Measurements from ENCODE around the gene RAD51B. TPM values are rescaled to one million over a fixed set of nuclear protein-coding genes. Genes with fewer than 3 reads are reported as not detected.

RAD51B gene
- total RNA-seq, 1 experiment from 2014 or later, result 16.7 TPM

DNA sequence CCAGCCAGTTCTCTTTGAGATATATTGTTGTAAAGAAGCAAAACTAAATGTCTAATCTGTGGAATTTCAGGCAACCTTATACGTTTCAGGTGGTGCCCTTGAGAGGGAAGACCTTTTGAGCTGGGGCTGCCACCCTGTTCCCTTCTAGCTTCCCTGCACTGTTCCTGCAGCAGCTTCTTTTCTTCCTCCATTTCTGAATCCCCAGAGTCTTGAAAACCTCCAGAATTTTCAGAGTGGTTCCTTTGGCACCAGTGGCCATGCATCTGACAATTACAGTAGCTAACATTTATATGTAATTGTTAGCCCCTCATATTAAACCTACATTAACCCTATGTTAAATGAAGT is 702.0 kb downstream of the RAD51B start:
- H3K27ac Mint-ChIP-seq, result peak overlapping the region in 2 of 3 experiments; percentile 14 to 51; a peak in 2 of 7 replicates
- no peak overlapping the region for H3K18ac ChIP-seq (ENCODE audit: insufficient read length, low read depth, low read length)
- H3K4ac ChIP-seq (ENCODE audit: low read depth, low read length), result no peak overlapping the region
- peaks cover 48 to 49% of the 10 kb centered on the region in 2 experiments for H3K4me1 Mint-ChIP-seq
- peaks cover 0 to 11% (median 7%) of the 10 kb centered on the region in 3 experiments; a peak in 5 of 7 replicates for H3K36me3 Mint-ChIP-seq (ENCODE audit: insufficient read depth in 1 of 3, low read depth in 3 of 3)
- H4K20me1 ChIP-seq (ENCODE audit: control insufficient read depth, insufficient read depth, insufficient read length), result no peaks in the 10 kb centered on the region
- H2BK20ac ChIP-seq (ENCODE audit: low read depth, low read length, poor library complexity, severe bottlenecking), result no peak overlapping the region
- no CpG with 5 or more reads among the region's 1 CpG for WGBS (ENCODE audit: extremely low coverage, insufficient read length, low lambda C conversion rate)
- peaks cover 0 to 2% of the 10 kb centered on the region in 2 experiments; a peak in 4 of 5 replicates for H3K9me3 Mint-ChIP-seq
- H2BK12ac ChIP-seq (ENCODE audit: insufficient read length, low read depth, low read length), result no peak overlapping the region
- H2AK5ac ChIP-seq (ENCODE audit: insufficient read length, low read length), result peak overlapping the region; percentile 6
- no peak overlapping the region for H4K5ac ChIP-seq (ENCODE audit: insufficient read length, low read depth, low read length)
- H3K9ac ChIP-seq (ENCODE audit: extremely low read depth, insufficient read length, low read length), result no peak overlapping the region
- TF ChIP-seq, protein P1, sequence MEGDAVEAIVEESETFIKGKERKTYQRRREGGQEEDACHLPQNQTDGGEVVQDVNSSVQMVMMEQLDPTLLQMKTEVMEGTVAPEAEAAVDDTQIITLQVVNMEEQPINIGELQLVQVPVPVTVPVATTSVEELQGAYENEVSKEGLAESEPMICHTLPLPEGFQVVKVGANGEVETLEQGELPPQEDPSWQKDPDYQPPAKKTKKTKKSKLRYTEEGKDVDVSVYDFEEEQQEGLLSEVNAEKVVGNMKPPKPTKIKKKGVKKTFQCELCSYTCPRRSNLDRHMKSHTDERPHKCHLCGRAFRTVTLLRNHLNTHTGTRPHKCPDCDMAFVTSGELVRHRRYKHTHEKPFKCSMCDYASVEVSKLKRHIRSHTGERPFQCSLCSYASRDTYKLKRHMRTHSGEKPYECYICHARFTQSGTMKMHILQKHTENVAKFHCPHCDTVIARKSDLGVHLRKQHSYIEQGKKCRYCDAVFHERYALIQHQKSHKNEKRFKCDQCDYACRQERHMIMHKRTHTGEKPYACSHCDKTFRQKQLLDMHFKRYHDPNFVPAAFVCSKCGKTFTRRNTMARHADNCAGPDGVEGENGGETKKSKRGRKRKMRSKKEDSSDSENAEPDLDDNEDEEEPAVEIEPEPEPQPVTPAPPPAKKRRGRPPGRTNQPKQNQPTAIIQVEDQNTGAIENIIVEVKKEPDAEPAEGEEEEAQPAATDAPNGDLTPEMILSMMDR (conservative IDR thresholded peaks at IDR 0.05), result no peak
- H3K23ac ChIP-seq (ENCODE audit: insufficient read length, low read depth, low read length), result no peak overlapping the region
- H3K9me3 ChIP-seq (ENCODE audit: control insufficient read depth, low read depth, low read length), result no peaks in the 10 kb centered on the region
- H2BK5ac ChIP-seq (ENCODE audit: insufficient read length, low read length), result no peak overlapping the region
- no peaks in the 10 kb centered on the region for H3K79me2 ChIP-seq (ENCODE audit: insufficient read depth, low read length)
- no peak overlapping the region for H3K14ac ChIP-seq (ENCODE audit: insufficient read depth, low read length)
- H3T11ph ChIP-seq (ENCODE audit: low read length), result no peak overlapping the region
- H3K4me3 Mint-ChIP-seq, result no peak overlapping the region
- no peaks in the 10 kb centered on the region for H3K79me1 ChIP-seq (ENCODE audit: insufficient read depth, low read depth, low read length, poor library complexity, severe bottlenecking)
- H4K8ac ChIP-seq (replicated peaks; ENCODE audit: insufficient read length, low read depth, low read length), result no peak overlapping the region
- H4K91ac ChIP-seq (ENCODE audit: insufficient read length, low read depth, low read length), result no peak overlapping the region
- H2BK120ac ChIP-seq (ENCODE audit: low read depth, low read length, poor library complexity, severe bottlenecking), result no peak overlapping the region
- no peak overlapping the region for H2AFZ ChIP-seq (ENCODE audit: low read length)
- H3K27me3 ChIP-seq (ENCODE audit: insufficient read depth, low read length), result no peaks in the 10 kb centered on the region
- H2BK15ac ChIP-seq (ENCODE audit: low read depth, low read length), result no peak overlapping the region
- H3K27me3 Mint-ChIP-seq (ENCODE audit: low read depth), result no peaks in the 10 kb centered on the region
- no peak overlapping the region for H3K4me2 ChIP-seq (ENCODE audit: insufficient read depth, insufficient read length, low read length)
- H3K4me1 ChIP-seq (ENCODE audit: insufficient read depth, low read length), result peaks cover 4% of the 10 kb centered on the region; the same call in 1 of the 2 replicates
- DNase-seq, result no peak
- H3K23me2 ChIP-seq (ENCODE audit: insufficient read length, low read depth, low read length, poor library complexity, severe bottlenecking), result no peaks in the 10 kb centered on the region
- H3K56ac ChIP-seq (ENCODE audit: insufficient read length, low read depth, low read length), result no peak overlapping the region
- H3K27ac ChIP-seq (ENCODE audit: insufficient read length, low read depth, low read length), result no peak overlapping the region
